Right lung (tissue), 5 donors: Measurements from ENCODE around the gene ADAP2. TPM values are rescaled to one million over a fixed set of nuclear protein-coding genes. Genes with fewer than 3 reads are reported as not detected.
"Not testable (repeated sequence)": the region's sequence is repeated elsewhere in the genome, so short reads cannot be mapped to it uniquely, and the experiment has no call there.

Source experiments
- DNase-seq, 2 donors: peaks; one replicate each; pipeline ENCODE4 v3.0.0-alpha.2; 2013
- polyA plus RNA-seq, 5 donors: library from polyadenylated mRNA; unstranded; fragments of 120-200 nt; gene quantifications; one replicate each; pipeline versions ENCODE4 v1.2.1 to v1.2.3, GENCODE V29; 2013; ENCODE audit warnings: inconsistent platforms in 1 of 5, low replicate concordance in 1 of 5; ENCODE audit not compliant: insufficient read length in 5 of 5, insufficient read depth in 1 of 5

ADAP2 gene
- polyA plus RNA-seq, 5 donors: 4.5 to 5.6 (median 5.2) TPM

DNA sequence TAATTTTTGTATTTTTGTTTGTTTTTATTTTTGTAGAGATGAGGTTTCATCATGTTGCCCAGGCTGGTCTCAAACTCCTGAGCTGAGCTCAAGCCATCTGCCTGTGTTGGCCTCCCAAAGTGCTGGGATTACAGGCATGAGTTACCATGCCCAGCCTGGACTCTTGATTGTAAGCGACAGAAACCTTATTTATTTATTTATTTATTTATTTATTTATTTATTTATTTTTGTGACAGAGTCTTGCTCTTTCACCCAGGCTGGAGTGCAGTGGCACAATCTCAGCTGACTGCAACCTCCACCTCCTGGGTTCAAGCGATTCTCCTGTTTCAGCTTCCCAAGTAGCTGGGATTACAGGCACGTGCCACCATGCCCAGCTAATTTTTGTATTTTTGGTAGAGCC lies 8.1 kb downstream of the ADAP2 start:
- DNase-seq: not testable (repeated sequence)

DNA sequence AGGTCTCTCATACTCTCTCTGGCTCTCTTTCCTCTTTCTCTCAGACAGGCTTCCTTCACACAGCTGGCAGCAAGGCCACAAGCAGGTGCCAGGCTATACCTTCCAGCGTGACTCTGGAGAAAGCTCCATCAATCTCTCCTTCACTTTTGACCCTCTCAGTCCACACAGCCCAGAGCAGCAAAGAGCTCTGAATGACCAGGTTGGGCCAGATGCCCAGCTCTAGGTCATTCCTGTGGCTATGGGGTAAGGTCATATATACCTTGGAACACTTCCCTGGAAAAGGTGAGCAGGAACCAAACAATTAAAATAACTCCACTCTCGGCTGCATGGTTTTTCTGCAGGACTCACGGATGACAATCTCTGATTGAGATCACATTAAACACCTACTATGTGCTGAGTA lies 8.8 kb downstream of the ADAP2 start:
- DNase-seq: no peak

DNA sequence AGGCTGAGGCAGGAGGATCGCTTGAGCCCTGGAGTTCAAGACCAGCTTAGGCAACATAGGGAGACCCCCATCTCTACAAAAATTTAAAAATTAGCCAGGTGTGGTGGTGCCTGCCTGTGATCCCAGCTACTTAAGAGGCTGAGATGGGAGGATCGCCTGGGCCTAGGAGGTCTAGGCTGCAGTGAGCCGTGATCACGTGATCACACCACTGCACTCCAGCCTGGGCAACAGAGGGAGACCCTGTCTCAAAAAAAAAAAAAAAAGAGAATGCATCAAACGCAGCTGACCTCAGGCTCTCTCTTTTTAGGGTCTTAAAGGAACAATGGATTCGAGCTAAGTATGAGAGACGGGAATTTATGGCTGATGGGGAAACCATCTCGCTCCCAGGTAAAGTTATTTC lies 9.8 kb downstream of the ADAP2 start:
- DNase-seq: not testable (repeated sequence)

DNA sequence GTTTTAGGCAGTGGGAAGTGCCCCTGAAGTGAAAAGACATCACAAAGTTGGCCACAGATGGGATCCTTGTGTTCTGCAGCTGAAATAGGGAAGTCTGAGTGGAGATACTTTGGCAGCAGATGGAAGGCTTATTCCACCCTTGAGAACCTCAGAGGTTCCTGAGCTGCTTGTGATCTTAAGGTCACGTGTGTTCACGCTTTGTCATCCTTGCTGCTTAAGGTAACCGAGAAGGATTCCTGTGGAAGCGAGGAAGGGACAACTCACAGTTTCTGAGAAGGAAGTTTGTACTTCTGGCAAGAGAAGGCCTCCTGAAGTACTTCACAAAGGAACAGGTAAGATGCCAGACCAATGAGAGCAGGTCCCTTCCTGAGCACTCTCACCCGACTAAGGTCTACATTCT lies 12.2 kb downstream of the ADAP2 start:
- DNase-seq: no peak

DNA sequence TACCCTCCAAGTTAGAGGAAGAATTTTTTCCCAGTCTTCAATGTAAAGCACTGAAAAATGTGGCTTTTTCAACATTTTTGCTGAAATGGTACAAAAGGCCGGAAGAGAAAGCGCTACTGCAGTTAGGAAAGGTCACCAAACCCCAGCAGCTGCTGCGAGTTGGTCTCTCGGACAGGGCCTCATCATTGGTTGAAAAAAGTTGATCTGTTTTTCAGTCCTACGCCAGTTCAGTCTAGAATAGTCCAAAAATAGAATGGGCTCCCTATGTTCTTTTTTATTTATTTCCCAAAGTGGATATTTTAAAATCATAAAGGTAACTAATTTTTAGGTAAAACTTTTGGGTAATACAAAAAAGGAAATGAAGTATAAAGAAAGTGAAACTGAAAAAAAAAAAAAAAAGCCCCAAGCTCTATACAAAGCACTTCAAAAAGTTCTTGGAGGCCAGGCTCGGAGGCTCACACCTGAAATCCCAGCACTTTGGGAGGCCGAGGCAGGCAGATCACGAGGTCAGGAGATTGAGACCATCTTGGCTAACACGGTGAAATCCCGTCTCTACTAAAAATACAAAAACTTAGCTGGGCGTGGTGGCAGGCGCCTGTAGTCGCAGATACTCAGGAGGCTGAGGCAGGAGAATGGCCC lies 17.4 kb downstream of the ADAP2 start:
- DNase-seq: no peak

DNA sequence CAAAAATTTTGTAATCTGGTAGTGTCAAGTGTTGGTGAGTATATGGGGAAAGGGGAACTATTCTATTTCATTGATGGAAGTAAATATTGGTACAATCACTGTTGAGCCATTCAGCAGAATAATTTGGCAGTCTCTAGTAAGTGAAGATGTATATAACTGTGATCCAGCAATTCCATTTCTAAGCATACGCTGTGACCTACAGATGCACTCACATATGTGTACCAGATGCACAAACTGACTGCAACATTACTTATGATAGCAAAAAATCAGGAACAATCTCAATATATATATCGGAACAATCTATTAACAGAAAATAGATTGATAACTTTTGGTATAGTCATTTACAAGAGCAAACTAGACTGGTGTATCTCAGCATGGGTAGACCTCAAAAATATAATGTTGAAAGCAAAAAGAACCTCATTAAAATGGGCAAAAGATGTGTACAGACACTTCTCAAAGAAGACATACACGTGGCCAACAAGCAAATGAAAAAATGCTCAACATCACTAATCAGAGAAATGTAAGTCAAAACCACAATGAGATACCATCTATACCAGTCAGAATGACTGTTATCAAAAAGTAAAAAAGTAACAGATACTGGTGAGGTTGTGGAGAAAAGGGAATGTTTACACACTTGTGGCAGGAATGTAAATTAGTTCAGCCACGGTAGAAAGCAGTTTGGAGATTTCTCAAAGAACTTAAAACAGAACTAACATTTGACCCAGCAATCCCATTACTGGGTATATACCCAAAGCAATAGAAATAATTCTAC lies 20.7 kb downstream of the ADAP2 start:
- DNase-seq: no peak

DNA sequence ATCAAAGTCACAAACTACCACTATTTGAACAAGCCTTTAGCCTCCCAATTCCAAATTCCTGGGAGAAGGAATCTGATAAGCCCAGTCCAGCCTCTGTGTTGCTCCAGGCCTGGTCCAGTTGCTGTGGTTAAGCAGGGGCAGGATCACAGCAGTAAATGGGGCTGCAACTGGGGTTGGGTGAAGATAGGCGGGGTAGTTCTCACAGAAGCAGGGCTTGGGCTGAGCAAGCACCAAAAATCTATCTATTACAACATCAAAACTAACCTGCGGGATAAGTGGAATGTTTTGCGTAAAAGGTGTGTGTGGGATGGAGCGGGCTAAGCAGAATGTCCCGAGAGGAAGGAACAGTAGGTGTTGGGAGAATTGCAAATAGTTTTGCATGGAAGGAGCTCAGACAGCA lies 26.1 kb downstream of the ADAP2 start:
- no peak for DNase-seq

DNA sequence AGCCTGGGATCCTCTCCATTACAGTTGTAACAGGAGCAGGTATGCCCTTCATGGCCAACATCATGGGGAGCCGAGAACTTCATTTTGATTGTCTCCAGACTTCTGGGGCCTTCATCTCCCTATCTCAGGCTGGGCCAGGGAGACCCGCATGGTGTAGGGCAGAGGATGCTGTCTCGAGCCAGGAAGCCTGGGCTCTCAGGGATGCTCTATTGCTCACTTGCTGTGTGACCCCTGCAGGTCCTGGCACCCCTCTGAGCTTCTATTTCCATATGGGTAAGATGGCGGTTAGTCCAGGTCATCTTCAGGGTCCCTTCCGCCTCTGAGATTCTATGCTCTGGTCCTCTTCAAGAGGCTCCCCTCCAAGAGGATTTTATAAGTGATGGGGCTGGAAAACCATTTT lies 28.4 kb downstream of the ADAP2 start:
- DNase-seq: no peak

DNA sequence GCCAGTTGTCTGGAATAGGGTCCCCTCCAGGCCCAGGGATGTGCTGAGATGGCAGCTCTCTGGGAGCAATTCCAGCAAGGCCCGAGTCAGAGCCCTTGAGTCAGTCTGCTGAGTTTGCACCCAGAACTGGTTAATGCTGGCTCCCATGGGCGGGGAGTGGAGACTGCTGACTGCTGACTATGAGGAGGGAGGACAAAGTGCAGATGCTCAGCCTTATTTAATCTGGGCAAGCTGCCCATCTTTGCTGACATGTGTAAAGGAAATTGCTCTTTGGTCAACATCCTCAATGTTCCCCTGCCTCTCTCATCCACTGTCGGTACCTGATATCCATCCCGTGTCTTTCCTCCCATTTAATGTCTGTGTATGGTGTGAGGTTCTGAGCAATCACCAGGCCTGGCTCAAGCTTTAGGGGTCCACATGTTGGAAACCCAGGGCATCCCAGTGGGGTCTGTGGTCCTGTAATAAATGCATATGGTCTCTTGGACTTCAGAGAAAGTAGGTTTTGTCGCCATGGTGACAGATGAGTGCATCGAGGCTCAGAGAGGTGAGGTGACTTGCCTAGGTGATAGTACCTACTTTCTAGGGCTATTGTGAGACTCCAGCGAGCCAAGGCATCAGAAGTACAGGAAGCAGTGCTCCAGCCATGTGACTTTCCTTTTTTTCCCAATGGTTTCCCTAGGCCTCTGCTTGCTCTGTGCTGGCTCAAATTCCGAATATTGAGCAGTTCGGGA lies 29.1 kb downstream of the ADAP2 start:
- peak; percentile 52 to 73 for DNase-seq

DNA sequence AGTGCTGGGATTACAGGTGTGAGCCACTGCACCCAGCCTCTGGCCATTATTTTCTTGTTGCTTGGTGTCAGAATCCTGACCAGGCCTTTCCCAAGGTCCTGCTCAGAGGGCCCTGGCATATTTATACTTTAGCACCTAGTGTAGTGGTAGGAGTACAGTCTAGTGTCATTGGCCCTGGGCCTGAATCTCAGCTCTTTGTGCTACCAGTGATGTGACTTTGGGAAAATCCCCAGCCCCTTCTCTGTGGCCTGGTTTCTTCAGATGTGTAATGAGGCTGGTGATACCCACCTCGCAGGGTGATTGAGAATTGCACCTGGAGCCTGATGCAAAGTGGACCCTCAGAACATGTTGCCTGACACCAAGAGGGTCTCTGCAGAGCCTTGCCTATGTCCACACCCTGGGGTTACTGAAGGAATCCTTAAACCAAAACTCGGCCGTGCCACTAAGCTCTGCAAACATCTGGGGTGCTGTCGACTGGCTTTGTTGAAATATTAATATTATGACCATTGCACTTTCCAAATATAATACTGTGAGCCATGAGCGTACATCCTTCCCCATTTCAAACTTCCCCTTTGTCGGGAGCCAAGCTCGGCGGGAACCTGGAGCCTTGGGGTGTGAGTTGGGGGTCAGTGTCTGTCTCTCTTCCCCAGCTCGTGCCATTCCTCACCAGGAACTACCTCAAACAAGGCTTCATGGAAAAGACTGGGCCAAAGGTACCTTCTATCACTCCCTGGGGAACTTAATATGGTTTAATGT lies 31.1 kb downstream of the ADAP2 start:
- no peak for DNase-seq

DNA sequence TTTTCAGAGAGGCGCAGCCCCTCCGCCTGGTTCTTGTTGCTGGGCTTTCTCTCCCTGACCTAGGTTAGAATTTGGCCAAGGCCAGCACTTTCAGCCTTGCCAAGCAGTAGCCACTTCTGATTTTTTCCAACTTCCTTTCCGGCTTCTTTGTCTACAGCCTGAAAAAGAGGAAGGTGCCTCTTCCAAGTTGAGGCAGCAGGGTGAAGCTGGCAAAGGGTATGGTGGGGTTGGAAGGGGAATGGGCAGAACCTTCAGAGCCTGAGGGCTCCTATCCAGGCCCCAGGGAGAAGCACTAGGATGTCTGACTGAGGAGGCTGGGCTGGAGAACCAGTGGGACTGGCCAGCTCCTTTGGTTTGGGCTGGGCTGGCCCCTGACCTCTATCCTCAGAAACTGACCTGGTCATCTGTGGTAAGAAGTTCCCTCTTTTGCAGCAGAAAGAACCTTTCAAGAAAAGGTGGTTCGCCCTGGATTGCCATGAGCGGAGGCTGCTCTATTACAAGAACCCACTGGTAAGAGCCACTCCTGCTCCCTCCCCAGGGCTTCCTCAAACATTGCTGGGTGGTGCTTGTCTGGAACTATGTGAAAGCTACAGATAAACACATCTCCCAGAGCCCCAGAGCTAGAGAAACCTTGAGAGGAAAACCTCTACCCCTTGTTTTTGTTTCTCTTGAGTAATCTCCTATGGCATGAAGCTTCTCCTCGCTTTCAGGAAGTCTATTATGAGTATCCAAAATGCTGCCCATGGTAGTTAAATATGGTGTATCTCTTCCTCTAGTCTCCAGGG lies 32.5 kb downstream of the ADAP2 start:
- DNase-seq: no peak

DNA sequence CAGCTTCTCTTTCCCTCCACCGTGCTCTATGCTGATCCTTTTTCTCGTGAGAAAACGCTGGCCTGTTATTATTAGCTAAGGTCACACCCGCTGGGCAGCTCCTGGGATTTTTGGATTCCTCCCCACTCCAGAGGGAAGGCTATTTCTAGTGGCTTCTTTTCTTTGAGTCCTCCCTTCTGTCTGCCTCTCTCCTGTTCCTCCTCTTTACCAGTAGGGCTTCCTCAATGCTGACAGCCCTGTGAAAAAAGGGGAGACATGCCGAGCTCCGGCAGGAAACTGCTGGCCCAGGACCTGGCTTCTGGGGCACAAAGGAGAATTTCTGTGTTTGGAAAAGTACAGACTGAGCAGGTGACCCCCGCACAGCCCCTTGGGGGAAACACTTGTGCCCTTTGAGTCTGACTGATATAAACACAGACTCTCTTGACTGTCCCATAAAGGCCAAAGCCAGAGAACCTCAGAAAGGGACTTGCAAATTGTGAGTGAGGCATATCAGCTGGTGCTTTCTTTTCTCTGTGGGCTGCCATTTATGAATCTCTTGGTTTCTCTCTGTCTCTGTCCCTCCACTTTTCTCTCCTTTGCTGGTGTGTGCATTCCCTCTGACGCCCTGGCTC lies 35.1 kb downstream of the ADAP2 start:
- DNase-seq: no peak

DNA sequence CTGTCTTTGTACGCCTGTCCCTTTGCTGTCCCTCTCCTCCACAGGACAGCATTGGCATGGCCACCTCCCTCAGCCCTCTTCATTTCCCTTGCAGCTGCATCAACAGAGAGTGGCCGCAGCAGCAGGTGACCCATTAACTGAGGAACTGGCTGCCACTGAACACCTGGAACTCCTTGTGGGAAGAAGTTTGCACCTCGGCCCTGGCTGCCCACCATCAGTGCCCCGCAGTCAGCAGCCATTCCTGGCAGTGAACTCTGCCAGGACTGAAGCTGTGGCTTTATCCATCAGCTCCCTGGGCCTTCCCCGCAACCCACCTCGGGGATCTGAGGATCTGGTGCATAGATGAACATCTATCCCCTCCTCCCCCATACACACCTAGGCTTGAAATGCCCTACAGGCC lies 36.0 kb downstream of the ADAP2 start:
- DNase-seq: no peak

DNA sequence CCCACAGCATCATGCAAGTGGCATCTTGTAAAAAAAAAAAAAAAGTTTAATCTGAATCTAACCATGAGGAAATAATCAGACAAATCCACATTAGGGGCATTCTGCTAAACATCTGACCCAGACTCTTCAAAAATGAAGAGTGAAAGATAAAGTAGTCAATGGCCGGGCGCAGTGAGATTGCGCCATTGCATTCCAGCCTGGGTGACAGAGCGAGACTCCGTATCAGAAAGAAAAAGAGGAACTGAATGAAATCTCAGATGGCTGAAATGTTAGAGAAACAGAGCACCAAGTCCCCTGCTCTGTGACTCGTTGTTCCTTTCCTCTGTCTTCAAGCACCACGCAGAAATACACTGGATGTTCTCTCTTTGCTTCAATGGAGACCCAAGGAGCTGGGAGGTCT lies 36.4 kb downstream of the ADAP2 start:
- DNase-seq: no peak

DNA sequence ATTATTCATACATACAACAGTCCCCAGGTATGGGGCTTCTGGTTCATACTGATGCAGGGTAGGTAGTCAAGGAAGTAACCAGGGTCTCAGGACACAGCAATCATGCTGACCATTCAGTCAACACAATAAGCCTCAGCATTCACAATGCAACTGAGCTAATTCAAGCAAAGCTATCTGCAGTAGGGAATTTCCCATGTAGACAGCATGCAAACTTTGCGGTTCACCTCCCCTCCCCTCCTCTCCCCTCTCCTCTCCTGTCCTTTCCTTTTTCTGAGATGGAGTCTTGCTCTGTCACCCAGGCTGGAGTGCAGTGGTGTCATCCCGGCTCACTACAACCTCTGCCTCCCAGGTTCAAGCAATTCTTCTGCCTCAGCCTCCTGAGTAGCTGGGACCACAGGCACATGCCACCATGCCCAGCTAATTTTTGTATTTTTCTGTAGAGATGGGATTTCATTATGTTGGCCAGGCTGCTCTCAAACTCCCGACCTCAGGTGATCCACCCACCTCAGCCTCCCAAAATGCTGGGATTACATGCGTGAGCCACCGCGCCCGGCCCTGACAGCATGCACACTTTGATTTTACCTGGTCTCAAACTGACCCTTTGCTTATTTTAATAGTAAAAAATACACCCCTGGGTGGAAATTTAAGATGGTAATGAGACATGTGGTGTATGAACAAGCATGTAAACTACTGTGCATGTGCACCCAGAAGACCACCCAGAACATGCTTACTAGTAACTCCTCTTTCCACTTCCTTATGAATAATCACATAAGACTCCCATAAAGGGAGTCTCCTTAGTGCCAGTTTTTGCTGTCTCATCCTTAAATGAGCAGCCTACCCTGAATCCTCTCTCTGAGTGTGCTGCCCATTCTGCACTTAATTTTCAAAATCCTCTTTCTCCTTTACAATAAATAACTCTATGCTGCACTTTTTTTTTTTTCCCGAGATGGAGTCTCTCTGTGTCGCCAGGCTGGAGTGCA lies 39.8 kb downstream of the ADAP2 start:
- DNase-seq: no peak

DNA sequence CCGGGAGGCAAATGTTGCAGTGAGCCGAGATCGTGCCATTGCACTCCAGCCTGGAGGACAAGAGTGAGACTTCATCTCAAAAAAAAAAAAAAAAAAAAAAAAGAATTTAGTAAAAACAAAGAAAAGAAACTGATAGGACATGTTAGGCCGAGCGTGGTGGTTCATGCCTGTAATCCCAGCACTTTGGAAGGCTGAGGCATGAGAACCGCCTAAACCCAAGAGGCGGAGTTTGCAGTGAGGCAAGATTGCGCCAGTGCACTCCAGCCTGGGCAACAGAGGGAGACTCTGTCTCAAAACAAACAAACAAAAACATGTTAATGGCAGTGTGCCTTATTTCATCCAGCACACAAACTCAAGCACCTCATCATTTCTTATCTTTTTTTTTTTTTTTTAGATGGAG lies 42.6 kb downstream of the ADAP2 start:
- not testable (repeated sequence) for DNase-seq

DNA sequence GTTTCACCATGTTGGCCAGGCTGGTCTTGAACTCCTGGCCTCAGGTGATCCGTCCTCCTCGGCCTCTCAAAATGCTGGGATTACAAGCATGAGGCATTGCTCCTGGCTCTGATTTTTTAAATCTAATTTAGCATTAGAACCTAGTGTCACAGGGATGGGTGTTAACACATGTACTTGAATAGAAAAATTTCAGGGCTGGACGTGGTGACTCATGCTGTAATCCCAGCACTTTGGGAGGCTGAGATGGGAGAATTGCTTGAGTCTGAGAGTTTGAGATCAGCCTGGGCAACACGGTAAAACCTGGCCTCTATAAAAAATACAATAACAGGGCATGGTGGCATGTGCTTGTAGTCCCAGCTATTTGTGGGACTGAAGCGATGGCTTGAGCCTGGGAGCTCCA lies 43.1 kb downstream of the ADAP2 start:
- no peak for DNase-seq

DNA sequence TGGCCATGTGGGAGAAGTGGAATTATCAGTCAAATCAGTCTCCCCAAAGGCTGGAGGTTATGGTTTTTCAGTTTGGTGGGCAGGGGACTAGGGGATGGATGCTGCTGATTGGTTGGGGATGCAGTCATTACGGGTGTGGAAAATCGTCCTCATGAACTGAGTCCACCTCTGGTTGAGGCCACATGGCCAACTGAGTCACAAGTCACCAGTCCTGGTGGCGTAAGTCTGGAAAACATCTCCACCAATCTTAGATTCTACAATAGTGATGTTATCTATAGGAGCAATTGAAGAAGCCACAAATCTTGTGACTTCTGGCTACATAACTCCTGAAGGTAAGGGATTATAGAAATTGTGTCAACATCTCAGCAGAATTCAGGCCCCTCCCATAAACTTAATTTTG lies 43.9 kb downstream of the ADAP2 start:
- DNase-seq: no peak

DNA sequence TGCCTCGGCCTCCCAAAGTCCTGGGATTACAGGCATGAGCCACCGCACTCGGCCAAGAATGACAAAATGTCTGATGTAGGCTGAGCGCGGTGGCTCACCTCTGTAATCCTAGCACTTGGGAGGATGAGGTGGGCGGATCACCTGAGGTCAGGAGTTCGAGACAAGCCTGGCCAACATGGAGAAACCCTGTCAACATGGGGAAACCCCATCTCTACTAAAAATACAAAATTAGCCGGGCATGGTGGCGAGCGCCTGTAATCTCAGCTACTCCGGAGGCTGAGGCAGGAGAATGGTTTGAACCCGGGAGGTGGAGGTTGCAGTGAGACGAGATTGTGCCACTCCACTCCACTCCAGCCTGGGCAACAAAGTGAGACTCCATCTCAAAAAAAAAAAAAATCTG lies 46.2 kb downstream of the ADAP2 start:
- DNase-seq: not testable (repeated sequence)
